ENCODE measurements around the gene VEGFD.
"Not testable (repeated sequence)": the region's sequence is repeated elsewhere in the genome, so short reads cannot be mapped to it uniquely, and the experiment has no call there.

The VEGFD gene

DNA sequence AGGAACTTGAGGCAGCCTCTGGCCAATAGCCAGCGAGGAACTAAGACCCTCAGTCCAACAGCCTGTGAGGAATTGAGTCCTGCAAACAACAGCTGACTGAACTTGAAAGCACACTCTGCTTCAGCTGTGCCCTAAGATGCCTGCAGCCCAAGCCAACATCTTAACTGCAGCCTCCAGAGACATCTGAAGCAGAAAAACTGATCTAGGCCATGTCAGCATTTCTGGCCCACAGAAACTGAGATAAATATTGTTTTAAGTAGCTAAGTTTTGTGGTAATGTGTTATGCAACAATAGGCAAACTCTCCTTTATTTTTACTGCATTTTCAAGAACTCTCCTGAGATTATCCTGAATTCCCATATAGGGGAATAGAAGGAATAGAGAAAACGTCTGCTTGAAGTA is 24.5 kb downstream of the VEGFD start:
- no peak for DNase-seq (ENCODE audit: low read depth)

DNA sequence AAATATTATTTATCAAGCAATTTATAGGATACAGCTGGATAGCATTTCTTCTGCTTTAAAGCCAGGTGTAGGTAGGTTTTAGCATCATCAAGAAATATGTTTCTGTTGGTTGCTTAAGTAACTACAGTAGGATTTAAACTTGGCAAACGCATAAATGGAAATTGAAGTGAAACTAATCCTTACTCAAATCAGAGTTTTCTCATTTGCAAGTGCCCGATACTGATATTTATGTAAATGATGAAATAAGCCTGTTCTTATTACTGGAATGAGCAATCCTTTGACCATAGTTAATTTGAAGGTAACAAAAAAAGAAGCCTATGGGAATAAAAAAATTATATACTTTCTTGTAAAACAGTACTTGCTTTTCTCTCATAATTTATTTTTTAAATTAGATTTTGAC is 25.7 kb downstream of the VEGFD start:
- no peak for DNase-seq (ENCODE audit: low read depth)

DNA sequence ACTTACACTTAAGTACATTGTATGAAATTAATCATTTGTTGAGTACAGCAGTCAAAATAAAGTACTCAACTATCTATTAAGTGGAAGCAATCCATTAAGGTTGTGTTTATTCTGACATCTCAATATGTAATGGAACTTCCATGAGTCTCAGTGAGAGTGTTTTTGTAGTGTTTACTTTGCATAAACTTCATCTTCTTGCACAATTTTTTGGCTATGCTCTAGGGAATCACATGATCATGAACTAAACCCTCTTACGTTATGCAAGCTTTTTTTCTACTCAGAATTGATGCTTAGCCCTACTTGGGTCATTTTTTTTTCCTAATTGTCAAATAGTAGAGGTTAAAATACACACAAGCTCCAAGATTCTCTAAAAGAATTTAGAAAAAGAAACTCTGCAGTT is 27.8 kb downstream of the VEGFD start:
- DNase-seq (ENCODE audit: low read depth) = no peak

DNA sequence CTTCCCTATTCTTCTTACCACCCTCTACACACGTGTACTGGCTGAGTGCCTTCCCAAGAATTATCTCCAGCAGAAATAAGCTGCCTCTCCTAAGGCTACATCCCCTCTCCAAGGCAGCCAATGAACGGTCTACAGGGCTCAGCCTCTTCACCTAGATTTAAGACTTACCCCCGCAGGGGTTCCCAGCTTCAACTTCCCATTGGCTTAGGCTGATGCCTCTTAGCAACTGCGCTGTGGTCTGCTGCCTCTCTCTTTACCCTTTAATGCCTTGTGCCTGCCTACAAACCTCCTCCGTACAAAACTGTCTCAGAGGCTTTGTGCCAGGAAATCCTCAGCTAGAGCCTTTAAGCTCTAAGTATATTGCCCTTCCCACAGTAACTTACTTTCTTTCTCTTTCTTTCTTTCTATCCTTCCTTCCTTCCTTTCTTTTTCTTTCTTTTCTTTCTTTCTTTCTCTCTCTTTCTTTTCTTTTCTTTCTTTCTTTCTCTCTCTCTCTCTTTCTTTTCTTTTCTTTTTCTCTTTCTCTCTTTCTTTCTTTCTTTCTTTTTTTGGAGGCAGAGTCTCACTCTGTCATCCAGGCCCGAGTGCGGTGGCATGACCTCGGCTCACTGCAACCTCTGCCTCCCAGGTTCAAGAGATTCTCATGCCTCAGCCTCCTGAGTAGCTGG is 33.8 kb downstream of the VEGFD start:
- no peak for DNase-seq (ENCODE audit: low read depth)

DNA sequence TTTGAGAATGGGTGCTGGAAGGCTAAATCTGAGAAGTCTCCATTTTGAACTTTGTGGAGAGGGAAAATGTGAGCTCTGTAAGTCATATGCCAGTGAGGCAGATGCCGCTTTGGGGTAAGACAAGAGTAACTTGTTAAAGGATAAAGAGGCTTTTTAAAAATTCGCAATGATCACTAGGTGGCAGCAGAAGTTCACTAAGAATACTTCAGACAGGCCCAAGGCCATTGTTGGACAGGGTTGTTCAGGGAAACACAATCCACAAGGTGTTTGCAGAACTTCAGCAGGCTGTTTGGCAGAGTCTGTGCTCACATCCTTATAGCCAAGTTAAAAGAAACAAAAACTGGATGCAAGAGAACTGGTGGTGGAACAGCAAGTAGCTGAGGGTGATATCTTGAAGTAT is 35.2 kb downstream of the VEGFD start:
- no peak for DNase-seq (ENCODE audit: low read depth)

DNA sequence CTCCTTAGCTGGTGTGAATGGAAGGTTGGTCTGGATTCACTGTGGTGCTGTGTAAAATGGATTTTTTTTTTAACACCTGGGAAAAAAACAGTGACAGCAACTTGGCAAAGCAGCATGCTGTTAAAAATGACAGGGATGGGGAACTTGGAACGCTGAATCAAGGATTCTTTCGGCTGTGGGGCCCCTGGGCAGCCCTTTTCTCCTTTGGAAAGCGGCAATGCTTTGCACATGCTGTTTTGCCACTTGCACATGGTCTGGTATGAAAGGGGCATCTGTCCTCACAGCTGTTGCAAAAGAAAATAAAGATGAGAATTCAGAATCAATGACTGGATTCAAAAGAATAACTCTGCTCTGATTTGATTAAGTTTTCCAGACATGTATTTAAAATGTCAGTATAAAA is 38.2 kb downstream of the VEGFD start:
- DNase-seq (ENCODE audit: low read depth) = no peak

DNA sequence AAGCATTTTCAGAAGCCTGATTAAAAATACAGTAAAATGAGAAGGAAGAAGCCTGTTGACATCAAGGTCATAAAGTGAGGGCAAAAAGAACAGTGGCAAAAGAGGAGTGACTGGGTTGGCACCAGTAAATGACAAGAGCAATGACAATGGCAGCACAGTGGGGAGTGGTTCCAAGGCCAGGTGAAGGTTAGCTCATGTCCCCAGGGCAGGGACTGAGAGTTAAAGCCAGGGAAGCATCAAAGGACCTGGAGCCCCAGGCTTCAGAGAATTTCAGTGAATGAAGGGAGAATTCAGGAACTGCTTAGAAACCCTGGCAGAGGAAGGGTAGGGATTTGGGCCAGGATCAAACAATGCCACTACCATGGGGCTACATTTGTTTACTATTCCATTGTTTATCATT is 40.1 kb downstream of the VEGFD start:
- DNase-seq (ENCODE audit: low read depth) = no peak

DNA sequence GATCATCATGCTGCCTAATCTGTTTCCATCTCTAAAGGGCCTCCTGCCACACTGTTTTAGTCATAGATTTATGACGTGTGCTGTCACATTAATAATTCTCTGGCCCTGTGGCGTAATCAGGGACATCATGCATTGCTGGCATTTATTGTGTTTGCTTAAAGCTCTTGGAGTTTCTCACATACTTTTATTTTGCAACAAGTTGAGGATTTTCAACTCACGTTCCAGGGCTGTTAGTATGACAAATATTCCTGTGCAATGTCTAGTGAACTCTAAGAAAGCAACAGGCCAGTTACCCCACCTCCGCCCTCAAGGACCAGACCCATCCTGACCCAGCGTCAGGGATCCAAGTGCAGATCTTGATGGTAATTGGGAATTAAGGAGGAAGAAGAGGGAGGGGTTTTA is 41.1 kb downstream of the VEGFD start:
- DNase-seq (ENCODE audit: low read depth) = no peak

DNA sequence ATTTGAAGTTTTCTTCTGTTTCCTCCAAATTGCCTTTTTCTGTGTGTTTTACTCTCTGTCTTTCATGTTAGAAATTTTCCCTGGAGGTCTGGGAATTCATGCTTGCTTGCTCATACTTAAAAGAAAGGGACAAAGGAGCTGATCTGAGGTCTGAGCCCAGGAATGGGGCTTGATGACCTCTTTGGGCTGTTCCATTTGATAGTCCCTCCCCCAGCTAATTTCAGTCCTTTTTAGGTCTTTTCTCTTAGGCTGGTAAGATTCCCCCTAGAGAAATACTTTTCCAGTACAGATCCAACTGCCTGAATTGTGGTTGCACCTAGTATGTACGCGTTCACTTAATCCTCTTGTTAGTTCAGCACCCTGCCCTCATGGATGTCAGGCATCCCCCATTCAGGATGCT is 43.3 kb downstream of the VEGFD start:
- DNase-seq (ENCODE audit: low read depth) = no peak

DNA sequence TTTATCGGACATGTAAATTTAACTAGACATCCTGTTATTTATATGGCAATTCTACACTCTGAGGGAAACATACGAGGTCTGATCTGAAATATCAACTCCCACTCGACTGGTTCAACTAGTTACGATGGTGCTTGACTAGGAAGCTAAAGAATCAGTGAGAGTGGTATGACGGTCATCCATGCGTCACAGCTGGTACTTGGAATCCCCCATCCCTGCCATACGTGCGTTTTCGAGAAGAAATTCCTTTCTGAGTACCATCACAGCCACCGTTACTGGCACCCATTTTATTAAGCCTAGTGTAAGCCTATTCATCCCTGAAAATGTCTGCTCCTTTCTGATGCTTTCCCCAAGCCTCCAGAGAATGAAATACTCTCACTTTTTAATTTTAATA is 48.2 kb downstream of the VEGFD start:
- no peak for DNase-seq (ENCODE audit: low read depth)

DNA sequence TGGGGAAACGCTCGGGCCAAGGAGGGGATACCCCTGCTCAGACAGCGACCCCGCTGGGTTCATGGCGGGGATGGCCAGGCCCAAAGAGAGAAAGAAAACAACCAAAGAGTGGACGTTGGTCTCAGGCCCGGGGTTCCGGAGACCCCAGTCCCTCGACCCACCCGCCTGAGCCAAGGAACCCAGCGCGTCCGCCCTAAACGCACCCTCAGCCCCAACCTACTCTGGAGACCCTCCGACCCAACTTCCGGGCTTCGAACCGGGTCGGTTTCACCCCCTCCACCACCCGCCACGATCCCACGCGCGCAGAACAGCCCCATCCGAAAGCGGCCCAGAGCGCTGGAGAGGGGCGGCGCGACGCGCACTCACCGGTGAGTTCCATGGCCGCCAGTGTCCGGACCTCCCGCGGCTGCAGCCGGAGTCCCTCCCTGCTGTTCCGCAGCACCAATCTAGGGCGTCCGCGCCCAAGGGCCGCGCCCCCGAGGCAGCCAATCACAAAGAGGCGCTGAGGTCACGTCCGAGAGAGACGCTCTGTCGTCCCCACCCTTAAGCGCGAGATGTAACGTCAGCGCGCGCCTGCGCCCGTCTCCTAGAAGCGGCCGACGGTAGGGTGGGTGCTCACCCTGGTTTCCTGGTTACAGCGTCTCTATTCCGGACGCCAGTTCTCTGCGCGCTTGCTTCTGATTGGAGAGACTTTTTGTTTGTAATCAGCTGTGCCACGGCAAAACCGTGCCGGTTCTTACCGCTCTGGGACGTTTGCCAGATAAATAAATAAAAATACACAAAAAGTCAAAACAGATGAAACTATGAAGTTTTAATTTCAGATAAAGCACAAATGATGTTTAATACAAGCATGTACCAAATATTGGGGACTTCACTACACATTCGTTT is 48.8 kb downstream of the VEGFD start, which contains the start of gene PIGA:
Gene PIGA, minus strand, starts transcription at position 389 of the 888 bp plus-strand sequence. CDS start 3,593 bp downstream, outside the sequence.
- peak; percentile 45 for DNase-seq (ENCODE audit: low read depth)

DNA sequence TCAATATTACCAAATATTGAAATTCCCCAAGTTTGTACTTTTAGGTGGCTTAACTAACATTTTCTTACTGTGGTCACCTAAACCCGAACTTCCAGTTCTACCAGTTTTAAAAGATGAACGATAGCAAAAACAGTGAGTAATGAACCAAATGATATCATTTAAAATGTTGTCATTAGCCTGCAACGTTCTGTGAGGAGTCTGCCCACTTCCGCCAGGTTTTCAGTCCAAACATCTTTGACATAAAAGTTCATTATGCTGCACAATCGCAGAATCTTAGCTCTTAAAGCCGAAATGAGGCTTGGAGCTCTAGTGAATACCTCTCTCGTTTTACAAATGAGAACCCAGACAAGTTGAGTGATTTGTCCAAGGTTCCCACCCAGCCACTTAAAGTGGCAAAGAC is 49.7 kb downstream of the VEGFD start:
- DNase-seq (ENCODE audit: low read depth) = no peak

DNA sequence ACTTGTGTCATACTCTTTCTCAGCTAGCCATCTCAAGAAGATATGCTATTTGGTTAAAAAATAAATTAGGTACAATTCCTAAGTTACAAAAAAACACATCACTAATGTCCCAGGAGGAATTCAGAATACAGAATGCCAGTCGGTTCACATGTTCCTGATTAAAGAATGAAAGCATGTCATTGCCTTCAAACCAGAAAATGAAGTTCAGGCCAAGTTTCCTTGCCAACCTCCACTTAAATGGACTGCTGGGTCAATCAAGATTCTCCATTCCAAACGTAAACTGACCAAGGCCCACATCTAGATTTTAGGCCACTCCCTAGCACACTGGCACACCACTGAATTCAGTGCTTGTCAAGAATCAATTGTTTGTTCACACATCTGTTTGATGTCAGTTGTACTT is 55.4 kb downstream of the VEGFD start:
- DNase-seq (ENCODE audit: low read depth) = no peak

DNA sequence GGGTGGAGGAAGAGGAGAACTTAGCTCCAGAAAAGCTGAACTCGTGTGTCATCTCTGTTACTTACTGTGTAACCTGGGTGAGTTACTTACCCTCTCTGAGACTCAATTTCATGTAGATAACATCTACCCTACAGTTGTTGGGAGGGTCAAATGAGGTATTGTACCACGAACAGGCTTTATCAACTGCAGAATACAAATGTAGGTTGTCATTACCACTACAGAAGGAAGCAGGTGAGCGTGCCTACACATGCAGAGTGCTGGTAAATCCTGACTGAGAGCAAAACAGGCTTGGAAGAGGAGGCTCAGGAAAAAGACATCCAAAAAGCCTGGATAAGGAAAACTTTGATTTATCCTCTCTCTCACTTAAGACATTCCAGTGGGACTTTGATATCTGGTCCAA is 56.1 kb downstream of the VEGFD start:
- DNase-seq (ENCODE audit: low read depth) = no peak

DNA sequence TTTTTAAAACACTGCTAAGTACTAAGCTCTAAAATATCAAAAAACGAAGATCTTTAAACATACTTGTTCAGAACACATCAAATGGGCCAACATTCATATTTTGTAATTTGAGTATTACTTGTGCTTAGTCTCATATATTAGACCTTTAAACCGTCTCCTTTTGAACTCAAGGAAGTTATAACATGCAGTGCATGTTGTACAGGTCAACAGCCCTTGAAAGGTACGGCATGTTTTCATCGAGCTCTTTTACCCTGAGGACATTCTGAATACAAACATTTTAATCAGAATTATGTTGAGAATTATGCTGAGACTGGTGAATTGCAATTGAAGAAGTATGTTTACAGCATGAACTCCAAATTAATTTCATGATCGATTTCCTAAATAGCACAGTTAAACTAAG is 61.7 kb downstream of the VEGFD start:
- DNase-seq (ENCODE audit: low read depth) = no peak

DNA sequence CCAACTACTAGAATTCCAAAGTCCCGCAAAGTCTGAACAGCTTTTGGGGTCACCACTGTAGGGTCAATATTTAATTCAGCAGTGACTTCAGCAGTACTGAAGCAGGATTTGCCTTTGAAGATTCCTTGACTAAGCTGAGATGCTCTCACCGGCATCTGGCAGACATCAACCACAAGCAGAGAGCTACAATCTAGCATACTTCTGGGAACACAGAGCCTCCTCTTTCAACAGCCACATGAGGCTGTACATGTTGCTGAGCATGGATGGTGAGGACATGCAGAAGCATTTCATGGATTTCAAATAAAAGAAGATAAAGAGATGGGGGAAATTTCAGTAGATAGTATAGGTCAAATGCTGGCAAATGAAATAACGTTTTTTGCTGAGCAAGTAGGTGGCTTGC is 62.1 kb downstream of the VEGFD start:
- no peak for DNase-seq (ENCODE audit: low read depth)

DNA sequence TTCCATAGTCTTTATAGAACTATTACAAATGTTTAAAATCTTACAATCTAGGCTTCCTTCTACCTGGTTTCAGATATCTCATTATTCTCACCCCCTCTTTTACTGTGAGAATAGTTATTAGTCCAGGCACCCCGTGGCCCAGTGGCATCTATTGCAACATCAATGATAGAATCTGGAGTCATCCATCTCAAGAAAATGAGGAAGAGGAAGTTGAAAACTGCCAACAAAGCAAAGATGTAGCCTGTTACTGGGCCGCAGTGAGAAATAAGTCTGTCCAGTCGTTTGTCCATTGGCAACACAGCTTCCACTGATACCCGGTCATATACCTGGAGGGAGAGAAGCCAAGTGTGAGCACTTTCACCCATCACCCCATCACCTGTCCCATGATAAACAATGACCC is 62.8 kb downstream of the VEGFD start:
- no peak for DNase-seq (ENCODE audit: low read depth)

DNA sequence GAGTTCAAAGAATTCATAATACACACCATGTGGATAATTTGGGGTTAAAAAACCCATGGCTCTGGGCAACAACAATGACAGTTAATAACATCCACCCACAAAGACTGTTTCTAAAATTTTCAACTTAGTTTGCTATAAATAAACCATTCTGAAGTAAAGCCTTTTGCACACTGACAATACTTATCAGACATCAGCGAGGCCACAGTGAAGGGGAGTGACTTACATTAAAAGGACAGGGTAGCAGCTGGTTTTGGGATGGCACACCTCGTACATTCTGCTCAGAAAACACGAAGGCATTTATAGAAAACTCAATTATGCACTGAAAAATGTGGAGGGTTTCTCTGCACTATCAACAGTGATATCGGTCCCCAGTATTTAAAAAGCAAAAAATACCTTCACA is 63.9 kb downstream of the VEGFD start:
- DNase-seq (ENCODE audit: low read depth) = no peak

DNA sequence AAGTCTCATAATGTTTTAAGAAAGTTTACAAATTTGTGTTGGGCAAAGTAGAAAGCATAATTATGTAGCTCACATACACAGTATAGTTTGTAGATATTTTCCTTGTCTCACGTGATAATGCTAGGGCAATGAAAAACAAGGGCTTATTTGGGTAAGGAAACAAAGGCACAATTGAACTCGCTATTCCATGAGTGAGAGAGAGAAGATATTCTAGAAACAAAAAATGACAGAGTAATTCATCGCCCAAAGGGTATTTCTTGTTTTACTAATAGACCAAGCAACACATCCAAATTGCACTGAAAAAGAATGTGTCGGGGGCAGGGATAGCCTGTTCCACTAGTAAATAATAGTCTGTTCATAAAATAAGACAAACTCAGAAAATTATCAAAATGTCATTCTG is 65.1 kb downstream of the VEGFD start:
- DNase-seq (ENCODE audit: low read depth) = no peak

DNA sequence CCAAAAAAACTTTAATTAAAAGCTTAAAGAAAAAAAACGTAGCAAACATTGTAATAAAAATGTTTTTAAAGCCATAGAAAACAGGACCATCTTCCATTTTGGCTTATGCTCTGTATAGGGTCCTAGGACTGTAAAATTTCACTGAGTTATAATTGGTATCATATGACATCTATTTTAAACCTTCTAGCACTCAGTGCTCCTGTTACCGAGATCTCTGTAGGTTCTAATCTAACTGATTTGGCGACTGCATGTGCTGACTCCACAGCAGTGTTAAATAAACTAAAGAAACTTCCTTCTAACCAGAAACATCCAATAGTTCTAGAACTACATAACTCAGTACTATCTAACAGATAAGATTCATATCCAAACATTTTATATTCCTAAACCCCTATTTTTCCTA is 68.7 kb downstream of the VEGFD start, which contains the start of gene ASB11:
Gene ASB11, minus strand, starts transcription at position 132 of the 400 bp plus-strand sequence. Its CDS starts 35 bp downstream, at position 97.
- DNase-seq (ENCODE audit: low read depth) = no peak

DNA sequence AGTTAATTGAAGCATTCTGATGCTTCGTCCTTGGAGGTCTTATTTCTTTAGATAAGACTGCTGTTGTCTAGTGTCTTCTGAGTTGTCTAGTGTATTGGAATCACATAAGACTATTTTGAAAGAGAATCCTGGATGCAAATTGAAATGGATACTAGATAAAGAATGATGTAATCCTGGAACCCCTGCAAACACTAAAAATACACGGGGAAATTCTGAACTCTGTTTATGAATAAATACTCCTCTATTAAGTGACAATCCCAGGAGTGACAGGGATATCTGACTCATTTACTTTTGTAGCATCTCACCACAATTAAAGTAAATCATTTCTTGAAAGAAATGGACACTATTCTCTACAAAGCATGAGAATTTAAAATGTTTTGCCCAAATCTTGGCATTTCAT is 69.7 kb downstream of the VEGFD start:
- DNase-seq (ENCODE audit: low read depth) = no peak

DNA sequence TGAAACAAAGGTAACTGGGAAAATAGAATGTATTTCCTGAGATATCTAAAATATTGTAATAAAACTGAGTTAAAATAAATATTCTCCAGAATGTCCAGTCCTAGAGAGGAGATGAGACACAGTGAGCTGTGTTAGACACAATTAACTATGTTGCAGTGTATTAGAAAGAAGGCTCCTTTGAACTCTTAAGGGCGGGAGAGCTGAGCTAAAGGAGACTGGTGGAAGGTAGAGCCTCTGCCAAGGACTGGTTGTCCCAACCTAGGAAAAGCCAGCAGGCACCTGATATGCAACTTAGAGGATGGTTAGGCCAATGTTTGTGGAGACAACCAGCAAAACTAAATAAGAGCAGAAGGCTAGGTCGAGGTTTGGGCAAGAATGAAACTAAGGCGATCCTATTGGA is 73.1 kb downstream of the VEGFD start:
- DNase-seq (ENCODE audit: low read depth) = no peak

DNA sequence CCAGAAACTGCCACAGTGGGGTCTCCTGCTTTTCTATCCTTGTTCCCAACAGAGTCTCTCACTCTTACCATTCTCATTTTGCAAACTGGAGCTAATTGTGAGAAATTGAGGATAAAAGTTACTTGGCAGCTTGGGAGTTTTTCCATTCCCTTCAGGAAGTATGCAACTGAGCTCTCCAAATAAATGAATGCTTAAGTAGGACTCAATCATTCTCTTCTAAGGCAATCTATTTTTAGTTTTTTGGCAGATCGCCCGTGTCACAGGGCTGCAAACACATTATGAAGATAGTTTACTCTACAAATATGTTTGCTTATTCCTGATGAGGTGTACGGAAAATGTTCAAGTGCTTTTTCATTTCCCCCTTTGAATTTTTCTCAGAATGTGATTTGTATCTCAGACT is 74.1 kb downstream of the VEGFD start:
- no peak for DNase-seq (ENCODE audit: low read depth)

DNA sequence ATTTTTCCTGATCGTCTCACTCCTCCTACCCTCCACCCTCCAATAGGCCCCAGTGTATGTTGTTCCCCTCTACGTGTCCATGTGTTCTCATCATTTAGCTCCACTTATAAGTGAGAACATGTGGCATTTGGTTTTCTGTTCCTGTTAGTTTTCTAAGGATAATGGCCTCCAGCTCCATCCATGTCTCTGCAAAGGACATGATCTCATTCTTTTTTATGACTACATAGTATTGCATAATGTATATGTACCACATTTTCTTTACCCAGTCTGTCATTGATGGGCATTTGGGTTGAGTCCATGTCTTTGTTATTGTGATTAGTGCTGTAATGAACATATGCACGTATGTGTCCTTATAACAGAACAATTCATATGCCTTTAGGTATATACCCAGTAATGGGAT is 78.3 kb downstream of the VEGFD start:
- not testable (repeated sequence) for DNase-seq (ENCODE audit: low read depth)
